HEK293T (cell line): Measurements from ENCODE around the gene UBASH3A.

Experiments
- ARNT ChIP-seq: fragments of 450-650 bp; IDR thresholded peaks from 2 replicates; pipeline ENCODE4 v1.6.1; 2017; ENCODE audit warnings: mild to moderate bottlenecking
- ELF4 ChIP-seq: fragments of 450-650 bp; IDR thresholded peaks from 2 replicates; pipeline ENCODE4 v1.6.1; 2017; ENCODE audit warnings: antibody characterized with exemption
- FOXM1 ChIP-seq: fragments of 450-650 bp; IDR thresholded peaks from 2 replicates; pipeline ENCODE4 v1.6.1; 2017; ENCODE audit warnings: mild to moderate bottlenecking, borderline replicate concordance
- PKNOX1 ChIP-seq: fragments of 450-650 bp; IDR thresholded peaks from 2 replicates; pipeline ENCODE4 v1.6.1; 2016
- SUZ12 ChIP-seq: fragments of 450-650 bp; IDR thresholded peaks from 2 replicates; pipeline ENCODE4 v1.6.1; 2016; ENCODE audit warnings: mild to moderate bottlenecking
- TARDBP ChIP-seq: fragments of 450-650 bp; IDR thresholded peaks from 2 replicates; pipeline ENCODE4 v1.6.1; 2016

- no peak for TF ChIP-seq ARNT
- no peak for TF ChIP-seq TARDBP
- TF ChIP-seq FOXM1: no peak
- TF ChIP-seq SUZ12: no peak
- TF ChIP-seq ELF4: no peak
- no peak for TF ChIP-seq PKNOX1
These were observed 28.7 kb upstream of the UBASH3A start for GRCh38 chr21:42374864-42375499.
